WI38 (cell line): Measurements from ENCODE around the gene MTHFS.
A peak's percentile ranks its signal among the peaks of the same experiment; 100 is the strongest.
"Not testable (repeated sequence)": the region's sequence is repeated elsewhere in the genome, so short reads cannot be mapped to it uniquely, and the experiment has no call there.

Experiments
- H3K4me3 ChIP-seq: 2 replicates; pipeline ENCODE4 v1.5.1; 2011; ENCODE audit warnings: low read depth, mild to moderate bottlenecking, control low read depth, low read length
- TF ChIP-seq, protein P1 (sequence below): IDR thresholded peaks from 2 replicates; pipeline ENCODE4 v1.5.1; 2012; ENCODE audit warnings: low read depth, mild to moderate bottlenecking, control low read depth, low read length

Gene MTHFS

DNA sequence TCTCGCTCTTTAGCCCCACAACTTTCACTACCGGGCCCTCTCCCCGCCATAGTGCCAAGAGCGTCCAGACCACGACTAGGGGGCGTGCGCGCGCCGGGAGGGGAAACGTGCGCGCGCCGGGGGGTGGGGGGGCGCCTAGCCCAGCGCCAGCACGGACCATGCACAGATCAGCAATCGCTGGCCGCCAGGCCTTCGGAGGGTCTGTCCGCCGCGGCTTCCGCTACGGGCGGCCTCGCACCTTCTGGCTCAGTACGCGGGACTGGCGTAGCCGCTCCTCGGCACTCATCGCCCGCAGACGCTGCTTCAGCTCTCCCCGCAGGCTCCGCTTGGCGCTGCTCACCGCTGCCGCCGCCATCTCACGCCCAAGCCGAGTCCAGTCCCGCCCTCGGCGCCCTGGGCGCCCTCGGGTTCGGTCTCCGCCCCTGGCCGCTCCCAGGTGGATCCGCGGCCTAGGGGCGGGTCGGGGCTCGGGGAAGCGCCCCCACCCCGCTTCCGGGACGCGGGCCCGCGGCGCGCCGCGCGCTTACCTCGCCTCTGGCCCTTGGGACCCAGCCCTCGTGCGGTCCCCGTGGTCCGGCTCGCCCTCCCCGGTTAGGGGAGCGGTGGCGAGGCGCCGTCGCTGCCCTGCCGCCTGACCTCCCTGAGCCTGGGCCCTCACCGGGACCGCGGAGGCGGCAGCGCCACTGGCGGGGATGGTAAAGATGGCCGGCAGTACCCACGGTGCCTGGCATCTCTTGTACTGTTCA lies at the start of gene MTHFS:
Gene MTHFS (minus strand): TSS at position 381 of the 746 bp plus-strand sequence. CDS start 26 bp downstream, at position 355.
- TF ChIP-seq, protein P1, sequence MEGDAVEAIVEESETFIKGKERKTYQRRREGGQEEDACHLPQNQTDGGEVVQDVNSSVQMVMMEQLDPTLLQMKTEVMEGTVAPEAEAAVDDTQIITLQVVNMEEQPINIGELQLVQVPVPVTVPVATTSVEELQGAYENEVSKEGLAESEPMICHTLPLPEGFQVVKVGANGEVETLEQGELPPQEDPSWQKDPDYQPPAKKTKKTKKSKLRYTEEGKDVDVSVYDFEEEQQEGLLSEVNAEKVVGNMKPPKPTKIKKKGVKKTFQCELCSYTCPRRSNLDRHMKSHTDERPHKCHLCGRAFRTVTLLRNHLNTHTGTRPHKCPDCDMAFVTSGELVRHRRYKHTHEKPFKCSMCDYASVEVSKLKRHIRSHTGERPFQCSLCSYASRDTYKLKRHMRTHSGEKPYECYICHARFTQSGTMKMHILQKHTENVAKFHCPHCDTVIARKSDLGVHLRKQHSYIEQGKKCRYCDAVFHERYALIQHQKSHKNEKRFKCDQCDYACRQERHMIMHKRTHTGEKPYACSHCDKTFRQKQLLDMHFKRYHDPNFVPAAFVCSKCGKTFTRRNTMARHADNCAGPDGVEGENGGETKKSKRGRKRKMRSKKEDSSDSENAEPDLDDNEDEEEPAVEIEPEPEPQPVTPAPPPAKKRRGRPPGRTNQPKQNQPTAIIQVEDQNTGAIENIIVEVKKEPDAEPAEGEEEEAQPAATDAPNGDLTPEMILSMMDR: peak; percentile 19; the same call in 1 of the 2 replicates
- H3K4me3 ChIP-seq: peak within 1 kb of the TSS; percentile 66

DNA sequence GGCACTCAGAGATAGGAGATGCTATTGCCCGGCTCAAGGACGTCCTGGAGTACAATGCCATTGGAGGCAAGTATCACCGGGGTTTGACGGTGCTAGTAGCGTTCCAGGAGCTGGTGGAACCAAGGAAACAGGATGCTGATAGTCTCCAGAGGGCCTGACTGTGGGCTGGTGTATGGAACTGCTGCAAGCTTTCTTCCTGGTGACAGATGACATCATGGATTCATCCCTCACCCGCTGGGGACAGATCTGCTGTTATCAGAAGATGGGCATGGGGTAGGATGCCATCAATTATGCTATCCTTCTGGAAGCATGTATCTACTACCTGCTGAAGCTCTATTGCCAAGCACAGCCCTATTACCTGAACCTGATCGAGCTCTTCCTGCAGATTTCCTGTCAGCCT lies 47.8 kb upstream of the MTHFS start:
- TF ChIP-seq, protein P1: no peak
- no peak overlapping the region for H3K4me3 ChIP-seq

DNA sequence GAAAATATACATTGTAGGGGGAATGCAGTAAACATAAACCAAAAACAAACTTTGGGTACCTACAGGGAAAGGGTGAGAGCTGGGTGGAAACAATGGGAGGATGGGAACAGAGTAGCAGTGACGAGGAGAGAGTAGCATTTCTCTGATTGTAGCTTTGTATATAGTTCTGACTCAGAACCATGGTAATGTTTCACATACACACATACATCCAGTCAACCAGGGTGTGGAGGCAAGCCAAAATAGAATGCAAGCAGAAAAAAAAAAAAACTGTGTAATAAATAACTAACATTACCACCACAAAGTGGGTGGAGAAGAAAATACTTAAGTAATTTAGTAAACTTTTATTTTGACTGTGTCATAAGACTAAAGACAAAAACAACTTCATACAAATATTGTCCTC lies 47.0 kb upstream of the MTHFS start:
- H3K4me3 ChIP-seq: no peak overlapping the region
- TF ChIP-seq, protein P1: no peak

DNA sequence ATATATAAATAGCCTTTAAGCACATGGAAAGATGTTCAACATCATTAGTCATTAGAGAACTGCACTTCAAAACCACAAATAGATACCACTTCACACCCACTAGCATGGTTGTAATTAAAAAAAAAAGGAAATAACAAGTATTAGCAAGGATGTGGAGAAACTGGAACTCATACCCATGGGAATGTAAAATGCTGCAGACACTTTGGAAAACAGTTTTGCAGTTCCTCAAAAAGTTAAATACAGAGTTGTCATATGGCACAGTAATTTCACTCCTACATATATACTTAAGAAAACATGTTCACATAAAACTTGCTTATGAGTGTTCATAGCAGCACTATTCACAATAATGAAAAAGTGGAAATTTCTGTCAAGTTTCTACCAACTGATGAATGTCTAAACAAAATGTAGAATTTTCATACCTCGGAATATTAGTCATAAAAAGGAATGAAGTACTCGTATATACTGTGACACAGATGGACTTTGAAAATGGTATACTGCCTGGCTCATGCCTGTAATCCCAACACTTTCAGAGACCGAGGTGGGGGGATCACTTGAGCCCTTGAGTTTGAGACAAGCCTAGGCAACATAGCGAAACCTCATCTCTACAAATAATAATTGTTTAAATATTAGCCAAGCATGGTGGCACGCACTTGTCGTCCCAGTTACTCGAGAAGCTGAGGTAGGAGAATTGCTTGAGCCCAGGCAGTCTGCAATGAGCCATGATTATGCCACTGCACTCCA lies 46.1 kb upstream of the MTHFS start:
- TF ChIP-seq, protein P1: no peak
- H3K4me3 ChIP-seq: no peak overlapping the region

DNA sequence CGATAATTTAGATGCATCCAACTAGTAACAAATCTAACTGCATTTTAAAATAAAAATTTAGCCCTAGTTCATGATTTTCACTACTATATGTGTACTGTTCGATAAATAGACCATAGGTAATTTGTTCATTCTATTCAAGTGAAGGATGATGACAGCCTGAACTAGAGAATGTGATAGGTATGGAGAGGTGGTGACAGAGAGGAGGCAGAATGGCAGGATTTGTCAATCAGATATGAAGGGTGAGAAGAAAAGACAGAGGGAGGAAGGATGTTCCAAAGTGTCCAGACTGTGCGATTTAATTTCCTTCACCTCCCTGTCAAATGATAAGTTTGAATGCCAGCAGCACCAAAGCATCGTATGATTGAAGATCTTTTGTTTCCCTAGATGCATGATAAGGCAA lies 42.6 kb upstream of the MTHFS start:
- TF ChIP-seq, protein P1: no peak
- H3K4me3 ChIP-seq: no peak overlapping the region

DNA sequence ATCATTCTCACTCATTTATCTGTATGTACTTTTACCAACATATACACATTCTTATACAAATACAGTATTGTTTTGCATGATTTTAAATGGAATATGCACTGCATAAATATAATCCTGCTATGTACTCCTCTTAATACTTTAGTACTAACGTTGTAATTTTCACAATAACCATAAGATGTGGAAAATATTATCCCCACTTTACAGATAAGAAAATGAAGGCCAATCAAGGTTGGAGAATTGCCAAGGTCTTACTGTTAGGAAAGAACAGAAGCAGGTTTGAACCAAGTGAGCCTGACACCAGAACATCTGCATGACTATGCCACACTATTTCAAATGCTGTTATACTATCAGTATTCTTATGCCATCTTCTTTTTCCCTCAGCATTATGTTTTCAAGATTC lies 41.3 kb upstream of the MTHFS start:
- TF ChIP-seq, protein P1: no peak
- no peak overlapping the region for H3K4me3 ChIP-seq

DNA sequence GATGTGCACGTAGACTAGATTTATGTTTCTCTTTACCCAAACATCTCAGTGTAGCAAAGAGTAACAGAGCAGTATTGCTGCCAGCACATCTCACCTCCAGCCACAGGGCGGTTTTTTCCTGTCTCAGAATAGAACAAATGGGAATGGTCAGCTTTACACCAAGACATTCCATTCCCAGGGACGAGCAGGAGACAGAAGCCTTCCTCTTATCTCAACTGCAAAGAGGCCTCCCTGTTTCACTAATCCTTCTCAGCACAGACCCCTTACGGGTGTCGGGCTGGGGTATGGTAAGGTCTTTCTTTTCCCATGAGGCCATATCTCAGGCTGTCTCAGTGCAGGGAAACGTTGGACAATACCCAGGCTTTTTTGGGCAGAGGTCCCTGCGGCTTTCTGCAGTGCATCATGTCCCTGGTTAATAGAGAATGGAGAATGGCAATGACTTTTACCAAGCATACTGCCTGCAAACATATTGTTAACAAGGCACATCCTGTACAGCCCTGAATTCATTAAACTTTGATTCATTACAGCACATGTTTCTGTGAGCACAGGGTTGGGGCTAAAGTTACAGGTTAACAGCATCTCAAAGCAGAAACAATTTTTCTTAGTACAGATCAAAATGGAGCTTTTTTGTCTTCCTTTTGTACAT lies 38.9 kb upstream of the MTHFS start:
- not testable (repeated sequence) for H3K4me3 ChIP-seq
